HL-60 (cell line): Measurements from ENCODE around the gene ERFE.

Source experiments
- CTCF ChIP-seq: IDR thresholded peaks from one replicate; pipeline ENCODE4 v1.5.1; 2011; ENCODE audit warnings: low read length, control low read depth, inconsistent platforms; ENCODE audit not compliant: insufficient read depth
- REST ChIP-seq: IDR thresholded peaks from 2 replicates; pipeline ENCODE4 v1.6.1; 2012; ENCODE audit warnings: low read depth; ENCODE audit not compliant: insufficient replicate concordance

- TF ChIP-seq CTCF = no peak
- TF ChIP-seq REST = no peak
Observed at GRCh38 chr2:238135601-238136150, 23.1 kb upstream of the ERFE start.
